A549 (cell line): ENCODE measurements around the gene SRRM4. TPM values are rescaled to one million over a fixed set of nuclear protein-coding genes. Genes with fewer than 3 reads are reported as not detected.

Source experiments
- ATAC-seq, 2 experiments: fragments of 200-7000 bp in 1 of 2; fragments of >200 bp in 1 of 2; cut with Nextera tagmentation in 1 of 2; cut with Tn5 transposase in 1 of 2; 3 replicates each; pipeline versions ENCODE4 v1.8.0 to v1.9.1; 2018 to 2020; ENCODE audit warnings: mild to moderate bottlenecking in 1 of 2, moderate library complexity in 1 of 2
- CTCF ChIA-PET: fragments of 300-600 bp; sonication (Branson Sonifier 250); formaldehyde crosslinking; extraction: SDS; loops from one replicate; lab custom pipeline; 2021; ENCODE audit warnings: antibody characterized with exemption, inconsistent platforms; lab: Yijun Ruan, JAX
- POLR2A ChIA-PET: fragments of 350-600 bp; formaldehyde crosslinking; extraction: SDS; loops from one replicate; lab custom pipeline; 2021; ENCODE audit warnings: antibody characterized with exemption, inconsistent platforms; lab: Yijun Ruan, JAX
- DNase-seq, 2 experiments: peaks; one replicate each; pipeline versions ENCODE4 v3.0.0 to v3.0.0-alpha.2; 2011 to 2016; ENCODE audit warnings: low read depth in 1 of 2, low spot score in 1 of 2
- FAIRE-seq: peaks from 2 replicates; lab custom pipeline; 2011; peaks lifted over from hg19 to GRCh38; lab: Jason Lieb, UNC
- H3K27ac ChIP-seq, 2 experiments: fragments of >200 bp; sonication (Bioruptor Twin); formaldehyde crosslinking; 3 replicates each; pipeline ENCODE4 v1.5.1; 2016 to 2017
- H3K4me1 ChIP-seq: fragments of >200 bp; sonication (Bioruptor Twin); formaldehyde crosslinking; 3 replicates; pipeline ENCODE4 v1.6.1; 2016
- H3K4me2 ChIP-seq: fragments of >200 bp; sonication (Bioruptor Twin); formaldehyde crosslinking; 3 replicates; pipeline ENCODE4 v1.6.1; 2016
- H3K4me3 ChIP-seq: fragments of >200 bp; sonication (Bioruptor Twin); formaldehyde crosslinking; 3 replicates; pipeline ENCODE4 v1.5.1; 2016
- H3K9me3 ChIP-seq: fragments of >200 bp; sonication (Bioruptor Twin); formaldehyde crosslinking; 3 replicates; pipeline ENCODE4 v1.6.1; 2016
- BHLHE40 ChIP-seq: IDR thresholded peaks from 2 replicates; pipeline ENCODE4 v1.6.1; 2012; ENCODE audit warnings: low read depth, low read length, inconsistent platforms
- CBX2 ChIP-seq: fragments of 200-600 bp; sonication (generic); IDR thresholded peaks from 2 replicates; pipeline ENCODE4 v1.6.1; 2016; ENCODE audit warnings: low read depth, mild to moderate bottlenecking, borderline replicate concordance
- CBX8 ChIP-seq: fragments of 200-600 bp; sonication (generic); IDR thresholded peaks from 2 replicates; pipeline ENCODE4 v1.6.1; 2016
- EHMT2 ChIP-seq: fragments of 200-600 bp; sonication (generic); IDR thresholded peaks from 2 replicates; pipeline ENCODE4 v1.6.1; 2016; ENCODE audit warnings: antibody characterized with exemption, low read depth, mild to moderate bottlenecking, moderate library complexity
- ELK1 ChIP-seq: fragments of 150-350 bp; IDR thresholded peaks from 2 replicates; pipeline ENCODE4 v1.6.1; 2014; ENCODE audit warnings: low read depth, mild to moderate bottlenecking, low read length
- EP300 ChIP-seq, 2 experiments: fragments of >200 bp; sonication (Bioruptor Twin); formaldehyde crosslinking; IDR thresholded peaks; 2 replicates in 1 of 2; 3 replicates in 1 of 2; pipeline ENCODE4 v1.6.1; 2016 to 2017
- ESRRA ChIP-seq: fragments of 150-350 bp; IDR thresholded peaks from 2 replicates; pipeline ENCODE4 v1.6.1; 2014; ENCODE audit warnings: mild to moderate bottlenecking, low read length, borderline replicate concordance
- FOSB ChIP-seq: fragments of 250-450 bp; sonication (Bioruptor Pico); IDR thresholded peaks from 2 replicates; pipeline ENCODE4 v1.5.0; 2020; ENCODE audit warnings: mild to moderate bottlenecking, moderate library complexity
- FOXS1 ChIP-seq: fragments of 250-450 bp; sonication (Bioruptor Pico); IDR thresholded peaks from 2 replicates; pipeline ENCODE4 v1.5.0; 2020; ENCODE audit warnings: mild to moderate bottlenecking, moderate library complexity
- HES2 ChIP-seq: fragments of >200 bp; sonication (Bioruptor Twin); formaldehyde crosslinking; IDR thresholded peaks from 2 replicates; pipeline ENCODE4 v1.6.1; 2016
- HOXB13 ChIP-seq: fragments of 250-450 bp; sonication (Bioruptor Pico); IDR thresholded peaks from 2 replicates; pipeline ENCODE4 v1.5.0; 2020; ENCODE audit warnings: low read depth, mild to moderate bottlenecking, moderate library complexity
- HOXB5 ChIP-seq: fragments of 250-450 bp; sonication (Bioruptor Pico); IDR thresholded peaks from 2 replicates; pipeline ENCODE4 v1.5.0; 2020; ENCODE audit warnings: mild to moderate bottlenecking, moderate library complexity
- JUNB ChIP-seq: fragments of >200 bp; sonication (Bioruptor Twin); formaldehyde crosslinking; IDR thresholded peaks from 2 replicates; pipeline ENCODE4 v1.6.1; 2016
- KDM1A ChIP-seq: fragments of 200-600 bp; sonication (generic); IDR thresholded peaks from 2 replicates; pipeline ENCODE4 v1.6.1; 2016; ENCODE audit warnings: low read depth, mild to moderate bottlenecking
- MAZ ChIP-seq: fragments of 150-350 bp; IDR thresholded peaks from 2 replicates; pipeline ENCODE4 v1.6.1; 2014; ENCODE audit warnings: antibody characterized with exemption, low read depth, low read length, borderline replicate concordance
- MYC ChIP-seq: IDR thresholded peaks from 2 replicates; pipeline ENCODE4 v1.6.1; 2012; ENCODE audit warnings: mild to moderate bottlenecking, inconsistent platforms, low read length, improper control_type of control experiment, borderline replicate concordance
- NPAS2 ChIP-seq: fragments of 250-450 bp; sonication (Bioruptor Pico); IDR thresholded peaks from 2 replicates; pipeline ENCODE4 v1.8.0; 2022; ENCODE audit warnings: mild to moderate bottlenecking, moderate library complexity, borderline replicate concordance
- POLR2A ChIP-seq: IDR thresholded peaks from 2 replicates; pipeline ENCODE4 v1.6.1; 2012; ENCODE audit warnings: mild to moderate bottlenecking, low read length
- POLR2AphosphoS2 ChIP-seq: conservative IDR thresholded peaks from 2 replicates; pipeline ENCODE4 v1.6.1; 2012; ENCODE audit warnings: low read length, improper control_type of control experiment, inconsistent platforms
- RARB ChIP-seq: fragments of 250-450 bp; sonication (Bioruptor Pico); IDR thresholded peaks from 2 replicates; pipeline ENCODE4 v1.8.0; 2021; ENCODE audit warnings: mild to moderate bottlenecking, moderate library complexity
- RCOR1 ChIP-seq: fragments of 150-350 bp; IDR thresholded peaks from 2 replicates; pipeline ENCODE4 v1.6.1; 2014; ENCODE audit warnings: antibody characterized with exemption, low read length, low read depth
- REST ChIP-seq: fragments of 200-600 bp; sonication (generic); IDR thresholded peaks from 2 replicates; pipeline ENCODE4 v1.6.1; 2016; ENCODE audit warnings: antibody characterized with exemption, mild to moderate bottlenecking, moderate library complexity
- SMC3 ChIP-seq: fragments of >200 bp; sonication (Bioruptor Twin); formaldehyde crosslinking; IDR thresholded peaks from 3 replicates; pipeline ENCODE4 v1.6.1; 2018; ENCODE audit warnings: inconsistent platforms
- SREBF2 ChIP-seq: fragments of 450-650 bp; IDR thresholded peaks from 2 replicates; pipeline ENCODE4 v1.6.1; 2014; ENCODE audit warnings: mild to moderate bottlenecking, moderate library complexity
- USF2 ChIP-seq: fragments of 450-650 bp; IDR thresholded peaks from 2 replicates; pipeline ENCODE4 v1.6.1; 2014; ENCODE audit warnings: antibody characterized with exemption
- ZFP36 ChIP-seq: fragments of 450-650 bp; IDR thresholded peaks from 2 replicates; pipeline ENCODE4 v1.6.1; 2014; ENCODE audit warnings: borderline replicate concordance; ENCODE audit not compliant: partially characterized antibody
- ZSCAN20 ChIP-seq: fragments of 250-450 bp; sonication (Bioruptor Pico); IDR thresholded peaks from 2 replicates; pipeline ENCODE4 v1.8.0; 2022; ENCODE audit warnings: mild to moderate bottlenecking, moderate library complexity
- WGBS: methylation state at CpG from one replicate; pipeline ENCODE4 v1.1.6; 2017; ENCODE audit errors: missing lambda C conversion rate; 5-methylcytosine and 5-hydroxymethylcytosine counted together
- polyA plus RNA-seq, 4 experiments: library from polyadenylated mRNA; depleted of rRNA in 3 of 4; stranded (reverse); fragments of >200 nt; fragmentation: RNase III in 1 of 4; extraction: RNeasy Plus Mini Kit Qiagen cat#74134 plus additional on column Dnase treatment in 1 of 4; gene quantifications; 2 replicates in 3 of 4; 3 replicates in 1 of 4; pipeline ENCODE4 v1.2.3, GENCODE V29; 2011 to 2017

The SRRM4 gene
- polyA plus RNA-seq, 2 of the 4 experiments (the other 2 are of a cell fraction): not detected

GRCh38 chr12:118986050-118986449 lies 4.7 kb downstream of the SRRM4 start:
- H3K4me2 ChIP-seq: no peak overlapping the region
- no peak overlapping the region for H3K27ac ChIP-seq
- FAIRE-seq (no peak), DNase-seq (no peak), ATAC-seq (no peak)
- H3K4me3 ChIP-seq: no peak overlapping the region
- TF ChIP-seq SREBF2 (no peak), SMC3 (no peak), HES2 (no peak), FOSB (CRISPR knock-in tag) (no peak)
- WGBS: 11% methylated on average over 8 of the region's 8 CpGs
- ChIA-PET CTCF (no interaction called here), POLR2A (no interaction called here)
- no peaks in the 10 kb centered on the region for H3K4me1 ChIP-seq
- H3K9me3 ChIP-seq: no peaks in the 10 kb centered on the region

- 0% methylated on average over 5 of the region's 5 CpGs for WGBS
- Histone ChIP-seq H3K4me2 (no peak overlapping the region), H3K9me3 (no peaks in the 10 kb centered on the region), H3K4me1 (no peaks in the 10 kb centered on the region), H3K27ac (no peak overlapping the region)
- DNase-seq: no peak
- no peak for FAIRE-seq
- CTCF ChIA-PET: no interaction called here
- no peak for ATAC-seq
- TF ChIP-seq RCOR1: no peak
- TF ChIP-seq CBX8: no peak
- TF ChIP-seq RARB (CRISPR knock-in tag): no peak
- TF ChIP-seq FOXS1: no peak
- no peak for TF ChIP-seq POLR2AphosphoS2
- no peak for TF ChIP-seq POLR2A
- TF ChIP-seq BHLHE40: no peak
- TF ChIP-seq NPAS2: no peak
- no peak for TF ChIP-seq HOXB5 (CRISPR knock-in tag)
- no peak for TF ChIP-seq ZSCAN20 (CRISPR knock-in tag)
- TF ChIP-seq MAZ: no peak
- no peak for TF ChIP-seq USF2
- no peak for TF ChIP-seq KDM1A
- no peak for TF ChIP-seq CBX2
- TF ChIP-seq ESRRA: no peak
- no peak for TF ChIP-seq MYC
- no peak for TF ChIP-seq SMC3
- no peak for TF ChIP-seq JUNB
- no peak for TF ChIP-seq HOXB13 (CRISPR knock-in tag)
- TF ChIP-seq EHMT2: no peak
- TF ChIP-seq, all 56 proteins: peak for 0
- POLR2A ChIA-PET: no interaction called here
- H3K4me3 ChIP-seq: no peak overlapping the region
Observed at GRCh38 chr12:118999107-118999506, 17.8 kb downstream of the SRRM4 start.

GRCh38 chr12:119005085-119005484 lies 23.7 kb downstream of the SRRM4 start:
- ChIA-PET CTCF (no interaction called here), POLR2A (no interaction called here)
- ATAC-seq (no peak), DNase-seq (no peak), FAIRE-seq (no peak)
- Histone ChIP-seq H3K4me3 (no peak overlapping the region), H3K27ac (no peak overlapping the region), H3K4me2 (no peak overlapping the region), H3K4me1 (no peaks in the 10 kb centered on the region), H3K9me3 (no peaks in the 10 kb centered on the region; the same call in 2 of the 3 replicates)
- 5% methylated on average over 5 of the region's 5 CpGs for WGBS
- no peak for TF ChIP-seq REST
- no peak for TF ChIP-seq ZFP36
- TF ChIP-seq ELK1: no peak
- TF ChIP-seq EP300 (IDR thresholded peaks at IDR 0.05): no peak
- no peak for TF ChIP-seq SMC3
- no peak for TF ChIP-seq CBX2
- TF ChIP-seq MYC: no peak
- no peak for TF ChIP-seq CBX8
